GM21381 (cell line): ENCODE measurements around the gene HID1.

ENCODE experiments used
- ATAC-seq: cut with Tn5 transposase; IDR thresholded peaks from one replicate; pipeline ENCODE4 v1.9.1; 2021; ENCODE audit warnings: mild to moderate bottlenecking, moderate library complexity; ENCODE audit not compliant: unreplicated experiment

Gene HID1

DNA sequence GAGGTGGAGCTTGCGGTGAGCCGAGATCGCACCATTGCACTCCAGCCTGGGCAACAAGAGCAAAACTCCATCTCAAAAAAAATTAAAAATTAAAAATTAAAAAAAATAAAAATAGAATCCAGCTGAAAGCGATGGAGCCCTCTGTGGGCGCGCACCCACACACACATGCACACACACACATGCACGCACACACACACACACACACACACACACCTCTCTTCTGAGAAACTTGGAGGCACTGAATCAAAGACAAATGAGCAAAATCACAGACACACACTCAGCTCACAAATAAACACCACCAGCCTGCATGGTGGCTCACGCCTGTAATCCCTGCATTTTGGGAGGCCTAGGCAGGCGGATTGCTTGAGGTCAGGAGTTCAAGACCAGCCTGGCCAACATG is 69.5 kb downstream of the HID1 start:
- ATAC-seq = no peak

DNA sequence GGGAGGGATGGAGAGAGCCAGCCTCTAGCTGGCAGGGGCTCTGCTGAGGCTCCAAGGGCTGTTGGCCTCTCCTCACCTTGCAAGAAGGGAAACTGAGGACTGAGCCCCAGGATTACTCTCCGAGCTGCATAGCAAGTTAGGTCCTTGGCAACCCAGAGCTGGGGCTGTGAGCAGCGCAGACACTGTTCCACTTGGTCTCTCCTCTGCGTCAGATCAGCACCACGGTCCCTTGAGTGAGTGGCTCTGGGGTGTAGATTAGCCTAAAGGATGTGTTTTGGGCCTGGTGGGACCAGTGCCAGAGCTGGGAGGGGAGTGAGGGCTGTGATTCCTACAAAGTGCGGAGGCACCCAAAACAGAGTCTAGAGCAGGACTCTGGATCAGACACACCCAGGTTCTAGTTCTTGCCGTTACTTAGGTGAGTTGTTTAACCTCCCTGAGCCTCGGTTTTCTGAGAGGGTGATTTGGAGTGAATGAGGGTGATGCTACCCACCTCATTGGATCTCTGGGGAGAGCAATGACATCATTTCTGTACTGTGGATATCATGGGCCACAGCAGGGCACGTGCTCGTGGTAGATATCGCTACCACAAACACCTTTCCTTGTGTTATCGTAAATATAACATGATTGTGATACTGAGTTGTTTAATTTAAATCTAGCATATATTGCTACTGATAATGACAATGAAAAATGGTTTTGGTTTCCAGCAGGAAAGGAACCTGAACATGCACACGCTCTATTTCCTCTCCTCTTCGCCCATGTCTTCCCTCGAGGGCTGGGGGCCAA is 71.0 kb downstream of the HID1 start:
- ATAC-seq = no peak
